ENCODE results near the gene WDR45B.

Gene WDR45B

GRCh38 chr17:82619641-82620040 is 28.6 kb downstream of the WDR45B start:
- DNase-seq = no peak

- no peak for DNase-seq
These were observed 29.0 kb downstream of the WDR45B start for GRCh38 chr17:82619211-82619610.

GRCh38 chr17:82616021-82616711 is 32.1 kb downstream of the WDR45B start:
- no peak for DNase-seq

GRCh38 chr17:82615084-82616020 is 32.9 kb downstream of the WDR45B start:
- DNase-seq = no peak

GRCh38 chr17:82614095-82614631 is 34.1 kb downstream of the WDR45B start:
- DNase-seq = no peak

GRCh38 chr17:82613283-82614094 is 34.8 kb downstream of the WDR45B start:
- no peak for DNase-seq

GRCh38 chr17:82611140-82612058 is 36.8 kb downstream of the WDR45B start:
- no peak for DNase-seq

- no peak for DNase-seq
These were observed 38.6 kb downstream of the WDR45B start for GRCh38 chr17:82609655-82610054.

- no peak for DNase-seq
These were observed 39.4 kb downstream of the WDR45B start for GRCh38 chr17:82608816-82609215.

- no peak for DNase-seq
These were observed 42.2 kb downstream of the WDR45B start for GRCh38 chr17:82605939-82606600.

- DNase-seq = no peak
These were observed 43.7 kb downstream of the WDR45B start for GRCh38 chr17:82604532-82604931.

GRCh38 chr17:82603981-82604448 is 44.2 kb downstream of the WDR45B start:
- no peak for DNase-seq

GRCh38 chr17:82602986-82603710 is 45.1 kb downstream of the WDR45B start:
- no peak for DNase-seq

- DNase-seq = no peak
These were observed 45.8 kb downstream of the WDR45B start for GRCh38 chr17:82602487-82602886.

- no peak for DNase-seq
These were observed 46.7 kb downstream of the WDR45B start for GRCh38 chr17:82601447-82602000.

- no peak for DNase-seq
These were observed 47.4 kb downstream of the WDR45B start for GRCh38 chr17:82600731-82601446.

GRCh38 chr17:82599674-82600661 is 48.3 kb downstream of the WDR45B start:
- DNase-seq = no peak
